ENCODE data around the gene CCNF. TPM values are rescaled to one million over a fixed set of nuclear protein-coding genes. Genes with fewer than 3 reads are reported as not detected.

The CCNF gene
- total RNA-seq, 1 donor from 2014 or later: 36.0 TPM

DNA sequence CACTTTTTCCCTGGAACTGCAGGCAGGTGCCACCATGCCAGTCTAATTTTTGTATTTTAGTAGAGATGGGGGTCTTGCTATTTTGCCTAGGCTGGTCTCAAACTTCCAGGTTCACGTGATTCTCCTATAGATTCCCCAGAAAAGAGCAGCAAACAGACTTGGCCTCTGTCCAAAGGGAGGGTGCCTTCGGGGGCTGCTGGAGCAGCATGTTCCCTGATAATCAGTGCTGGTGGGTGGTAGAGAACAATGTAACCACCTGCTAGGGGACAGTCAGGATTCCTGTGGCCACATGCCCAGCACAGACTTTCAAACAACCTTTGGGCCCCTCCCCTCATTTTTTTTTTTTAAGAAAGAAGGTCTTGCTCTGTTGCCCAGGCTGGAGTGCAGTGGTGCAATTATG, 14.2 kb upstream of the CCNF start:
- Mint-ChIP-seq H3K4me1 (ENCODE audit: unreplicated experiment) (no peaks in the 10 kb centered on the region), H3K9me3 (no peaks in the 10 kb centered on the region), H3K4me3 (no peak overlapping the region), H3K27me3 (peaks cover 37% of the 10 kb centered on the region), H3K27ac (no peak overlapping the region), H3K36me3 (no peaks in the 10 kb centered on the region)
- no peak for DNase-seq (ENCODE audit: extremely low spot score, unreplicated experiment)
- TF ChIP-seq, protein P1, sequence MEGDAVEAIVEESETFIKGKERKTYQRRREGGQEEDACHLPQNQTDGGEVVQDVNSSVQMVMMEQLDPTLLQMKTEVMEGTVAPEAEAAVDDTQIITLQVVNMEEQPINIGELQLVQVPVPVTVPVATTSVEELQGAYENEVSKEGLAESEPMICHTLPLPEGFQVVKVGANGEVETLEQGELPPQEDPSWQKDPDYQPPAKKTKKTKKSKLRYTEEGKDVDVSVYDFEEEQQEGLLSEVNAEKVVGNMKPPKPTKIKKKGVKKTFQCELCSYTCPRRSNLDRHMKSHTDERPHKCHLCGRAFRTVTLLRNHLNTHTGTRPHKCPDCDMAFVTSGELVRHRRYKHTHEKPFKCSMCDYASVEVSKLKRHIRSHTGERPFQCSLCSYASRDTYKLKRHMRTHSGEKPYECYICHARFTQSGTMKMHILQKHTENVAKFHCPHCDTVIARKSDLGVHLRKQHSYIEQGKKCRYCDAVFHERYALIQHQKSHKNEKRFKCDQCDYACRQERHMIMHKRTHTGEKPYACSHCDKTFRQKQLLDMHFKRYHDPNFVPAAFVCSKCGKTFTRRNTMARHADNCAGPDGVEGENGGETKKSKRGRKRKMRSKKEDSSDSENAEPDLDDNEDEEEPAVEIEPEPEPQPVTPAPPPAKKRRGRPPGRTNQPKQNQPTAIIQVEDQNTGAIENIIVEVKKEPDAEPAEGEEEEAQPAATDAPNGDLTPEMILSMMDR (conservative IDR thresholded peaks at IDR 0.05): no peak

DNA sequence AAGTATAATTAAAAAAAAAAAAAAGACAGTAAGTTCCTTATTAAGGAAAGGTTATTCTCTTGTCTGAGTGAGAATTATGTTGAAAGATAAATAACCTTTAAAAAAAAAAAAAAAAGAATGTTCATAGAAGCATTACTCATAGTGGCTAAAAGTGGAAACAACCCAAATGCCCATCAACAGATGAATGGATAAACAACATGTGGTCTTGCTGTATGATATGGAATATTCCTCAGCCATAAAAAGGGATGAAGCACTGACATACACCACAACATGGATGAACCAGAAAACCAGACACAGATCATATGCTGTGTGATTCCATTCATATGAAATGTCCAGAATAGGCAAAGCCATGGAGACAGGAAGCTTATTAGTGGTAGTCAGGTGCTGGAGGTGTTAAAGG, 9.2 kb upstream of the CCNF start:
- Mint-ChIP-seq H3K4me3 (no peak overlapping the region), H3K27me3 (peaks cover 16% of the 10 kb centered on the region), H3K9me3 (no peaks in the 10 kb centered on the region), H3K4me1 (ENCODE audit: unreplicated experiment) (no peaks in the 10 kb centered on the region), H3K36me3 (no peaks in the 10 kb centered on the region), H3K27ac (no peak overlapping the region)
- DNase-seq (ENCODE audit: extremely low spot score, unreplicated experiment): no peak
- TF ChIP-seq, protein P1 (conservative IDR thresholded peaks at IDR 0.05): no peak

DNA sequence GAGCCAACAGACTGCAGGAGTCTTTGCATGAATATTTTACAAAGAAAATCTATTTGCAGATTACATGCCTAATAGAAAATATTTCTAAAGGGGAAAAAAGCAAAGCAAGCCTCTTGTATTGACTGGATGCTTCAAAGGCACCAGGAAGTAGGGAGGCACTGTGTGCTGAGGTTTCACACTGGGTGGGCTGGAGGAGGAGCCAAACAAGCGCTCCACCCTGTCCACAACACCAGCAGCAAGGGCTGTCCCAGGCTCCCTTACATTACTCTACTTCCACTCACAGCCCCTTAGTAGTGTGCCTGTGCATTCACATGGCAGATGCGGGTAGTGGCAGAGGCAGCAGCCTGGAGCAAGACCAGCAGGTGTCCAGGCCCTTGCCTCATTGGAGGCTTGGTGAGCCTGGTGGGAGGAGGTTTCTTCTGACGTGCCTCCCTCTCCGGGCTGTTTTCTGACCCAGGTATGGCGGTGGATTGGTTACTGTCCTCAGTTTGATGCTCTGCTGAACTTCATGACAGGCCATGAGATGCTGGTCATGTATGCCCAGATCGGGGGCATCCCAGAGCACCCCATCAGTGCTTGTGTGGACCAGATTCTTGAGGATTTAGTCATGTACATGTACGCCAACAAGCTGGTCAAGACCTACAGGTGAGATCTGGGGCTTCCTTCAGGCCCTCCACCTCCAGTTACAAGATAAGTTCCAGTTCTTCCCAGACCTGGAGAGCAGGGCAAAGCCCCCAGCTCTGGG, 7.0 kb upstream of the CCNF start:
- no peaks in the 10 kb centered on the region for H3K9me3 Mint-ChIP-seq
- DNase-seq (ENCODE audit: extremely low spot score, unreplicated experiment): no peak
- TF ChIP-seq, protein P1 (conservative IDR thresholded peaks at IDR 0.05): no peak
- peaks cover 2% of the 10 kb centered on the region for H3K4me1 Mint-ChIP-seq (ENCODE audit: unreplicated experiment)
- H3K27ac Mint-ChIP-seq: no peak overlapping the region
- H3K4me3 Mint-ChIP-seq: no peak overlapping the region
- peaks cover 12% of the 10 kb centered on the region for H3K27me3 Mint-ChIP-seq
- no peaks in the 10 kb centered on the region for H3K36me3 Mint-ChIP-seq

DNA sequence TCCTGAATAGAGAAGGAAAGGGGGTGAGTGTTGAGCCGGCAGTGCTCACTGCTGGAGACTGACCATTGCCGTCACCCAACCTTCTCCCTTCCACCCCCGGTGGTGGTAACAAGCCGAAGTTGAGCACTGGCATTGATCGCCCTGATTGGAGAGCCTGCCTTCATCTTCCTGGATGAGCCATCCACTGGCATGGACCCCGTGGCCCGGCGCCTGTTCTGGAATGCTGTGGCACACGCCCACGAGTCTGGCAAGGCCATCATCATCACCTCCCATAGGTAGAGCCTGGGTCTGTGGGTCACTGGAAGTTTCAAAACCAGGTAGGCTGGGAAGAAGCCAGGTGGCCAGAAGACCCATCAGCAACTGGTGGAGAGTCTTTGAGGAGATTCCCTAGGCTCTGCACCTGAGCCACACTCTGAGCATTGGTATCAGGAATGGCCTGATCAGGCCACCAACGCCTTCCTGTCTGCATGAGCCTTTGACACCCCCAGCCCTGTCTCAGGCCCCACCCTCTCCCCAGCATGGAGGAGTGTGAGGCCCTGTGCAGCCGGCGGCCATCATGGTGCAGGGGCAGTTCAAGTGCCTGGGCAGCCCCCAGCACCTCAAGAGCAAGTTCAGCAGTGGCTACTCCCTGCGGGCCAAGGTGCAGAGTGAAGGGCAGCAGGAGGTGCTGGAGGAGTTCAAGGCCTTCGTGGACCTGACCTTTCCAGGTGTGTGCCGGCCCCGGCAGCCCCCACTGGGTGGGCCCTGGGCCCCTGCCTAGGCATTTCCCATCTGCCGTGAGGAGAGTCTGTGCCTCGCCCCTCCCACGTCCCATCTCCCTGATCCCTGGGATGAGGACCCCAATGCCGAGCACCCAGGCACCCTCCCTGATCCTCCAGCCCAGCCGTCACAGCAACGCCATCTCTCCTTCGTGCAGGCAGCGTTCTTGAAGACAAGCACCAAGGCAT, 4.9 kb upstream of the CCNF start:
- H3K9me3 Mint-ChIP-seq: no peaks in the 10 kb centered on the region
- TF ChIP-seq, protein P1 (conservative IDR thresholded peaks at IDR 0.05): no peak
- peaks cover 12% of the 10 kb centered on the region for H3K27me3 Mint-ChIP-seq
- H3K4me3 Mint-ChIP-seq: no peak overlapping the region
- H3K36me3 Mint-ChIP-seq: no peaks in the 10 kb centered on the region
- H3K27ac Mint-ChIP-seq: no peak overlapping the region
- DNase-seq (ENCODE audit: extremely low spot score, unreplicated experiment): no peak
- peaks cover 9% of the 10 kb centered on the region for H3K4me1 Mint-ChIP-seq (ENCODE audit: unreplicated experiment)

DNA sequence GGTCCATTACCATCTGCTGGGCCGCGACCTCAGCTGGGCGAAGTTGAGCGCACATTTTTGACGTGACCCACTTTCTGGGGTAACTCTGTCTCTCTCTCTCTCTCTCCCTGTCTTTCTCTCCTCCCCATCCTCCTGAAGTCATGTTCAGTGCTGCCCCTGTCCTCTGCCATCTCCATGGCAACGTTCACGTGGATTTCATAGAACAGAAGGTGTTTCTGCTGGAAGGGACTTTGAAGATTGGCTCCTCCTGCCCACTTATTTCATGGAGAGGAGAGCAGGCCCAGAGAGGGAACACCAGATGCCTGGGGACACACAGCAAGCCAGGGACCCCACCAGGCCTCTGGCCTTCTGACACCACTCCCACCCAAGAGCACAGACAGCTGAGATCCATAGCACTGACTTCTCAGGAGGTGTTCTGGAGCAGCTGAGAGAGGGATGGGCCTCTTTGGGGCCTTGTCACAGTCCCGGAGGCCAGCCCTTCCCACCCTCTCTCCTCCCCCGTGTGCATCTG, 4.2 kb upstream of the CCNF start:
- no peak overlapping the region for H3K4me3 Mint-ChIP-seq
- no peaks in the 10 kb centered on the region for H3K9me3 Mint-ChIP-seq
- TF ChIP-seq, protein P1 (conservative IDR thresholded peaks at IDR 0.05): no peak
- H3K27ac Mint-ChIP-seq: no peak overlapping the region
- H3K4me1 Mint-ChIP-seq (ENCODE audit: unreplicated experiment): peaks cover 12% of the 10 kb centered on the region
- no peak for DNase-seq (ENCODE audit: extremely low spot score, unreplicated experiment)
- H3K36me3 Mint-ChIP-seq: peaks cover under 1% of the 10 kb centered on the region
- H3K27me3 Mint-ChIP-seq: peaks cover 11% of the 10 kb centered on the region
